Vagina (tissue), 2 donors: ENCODE data around the gene CADM4. TPM values are rescaled to one million over a fixed set of nuclear protein-coding genes. Genes with fewer than 3 reads are reported as not detected.
A peak's percentile ranks its signal among the peaks of the same experiment; 100 is the strongest.
"Not testable (repeated sequence)": the region's sequence is repeated elsewhere in the genome, so short reads cannot be mapped to it uniquely, and the experiment has no call there.

ENCODE experiments used
- DNase-seq, 2 donors: peaks; one replicate each; pipeline ENCODE4 v3.0.0-alpha.2; 2017; ENCODE audit errors: extremely low spot score in 2 of 2
- H3K27ac ChIP-seq: fragments of 200-600 bp; sonication (generic); one replicate; pipeline ENCODE4 v1.5.1; 2019
- H3K27me3 ChIP-seq: fragments of 200-600 bp; sonication (generic); one replicate; pipeline ENCODE4 v1.5.1; 2019
- H3K36me3 ChIP-seq, 2 donors: fragments of 200-600 bp; sonication (generic); one replicate each; pipeline ENCODE4 v1.5.1; 2017 to 2019
- H3K4me1 ChIP-seq: fragments of 200-600 bp; sonication (generic); one replicate; pipeline ENCODE4 v1.5.1; 2019
- H3K4me3 ChIP-seq, 2 donors: fragments of 200-600 bp; sonication (generic); 1 replicate in 1 of 2; 2 replicates in 1 of 2; pipeline ENCODE4 v1.5.1; 2016 to 2019
- H3K9me3 ChIP-seq: fragments of 200-600 bp; sonication (generic); one replicate; pipeline ENCODE4 v1.5.1; 2019
- CTCF ChIP-seq, 3 experiments: fragments of 450-650 bp in 2 of 3; fragments of 200-600 bp in 1 of 3; sonication (generic) in 1 of 3; IDR thresholded peaks; one replicate each; pipeline ENCODE4 v1.5.1; 2017 to 2019; ENCODE audit warnings: antibody characterized with exemption in 3 of 3, mild to moderate bottlenecking in 2 of 3, moderate library complexity in 2 of 3
- POLR2A ChIP-seq, 2 donors: fragments of 450-650 bp; IDR thresholded peaks; one replicate each; pipeline ENCODE4 v1.6.1; 2017; ENCODE audit warnings: antibody characterized with exemption in 2 of 2, mild to moderate bottlenecking in 2 of 2, moderate library complexity in 2 of 2
- POLR2AphosphoS5 ChIP-seq, 2 donors: sonication (generic); formaldehyde crosslinking; IDR thresholded peaks; one replicate each; pipeline ENCODE4 v1.9.0; 2017; ENCODE audit warnings: antibody characterized with exemption in 2 of 2, mild to moderate bottlenecking in 2 of 2, low read depth in 1 of 2; ENCODE audit not compliant: insufficient read depth in 1 of 2
- intact Hi-C: fragments of 100-400 bp; cut with DNase I; formaldehyde crosslinking; loops from one replicate; pipeline ENCODE4 v1.15.1; 2023
- total RNA-seq: library from RNA; depleted of rRNA; stranded (reverse); fragments of >200 nt; gene quantifications from one replicate; pipeline ENCODE4 v1.2.3, GENCODE V29; 2016

The CADM4 gene
- total RNA-seq, 1 donor from 2014 or later: 4.7 TPM

- Histone ChIP-seq H3K4me1 (no peaks in the 10 kb centered on the region), H3K27ac (no peak overlapping the region), H3K36me3 (peaks cover 0 to 31% of the 10 kb centered on the region in 2 donors), H3K4me3 (no peak overlapping the region), H3K9me3 (no peaks in the 10 kb centered on the region), H3K27me3 (no peaks in the 10 kb centered on the region)
- TF ChIP-seq POLR2A (IDR thresholded peaks at IDR 0.05): no peak
- TF ChIP-seq POLR2AphosphoS5 (IDR thresholded peaks at IDR 0.05; ENCODE audit: insufficient read depth in 1 of 2, low read depth in 1 of 2): no peak
- TF ChIP-seq CTCF (IDR thresholded peaks at IDR 0.05): no peak
- intact Hi-C loops: loop anchor here (10.0 kb wide), 1 partner anchor 88 kb away; no protein-coding TSS in a partner anchor
- no peak for DNase-seq
These were observed 12.9 kb upstream of the CADM4 start for GRCh38 chr19:43652546-43652874.

DNA sequence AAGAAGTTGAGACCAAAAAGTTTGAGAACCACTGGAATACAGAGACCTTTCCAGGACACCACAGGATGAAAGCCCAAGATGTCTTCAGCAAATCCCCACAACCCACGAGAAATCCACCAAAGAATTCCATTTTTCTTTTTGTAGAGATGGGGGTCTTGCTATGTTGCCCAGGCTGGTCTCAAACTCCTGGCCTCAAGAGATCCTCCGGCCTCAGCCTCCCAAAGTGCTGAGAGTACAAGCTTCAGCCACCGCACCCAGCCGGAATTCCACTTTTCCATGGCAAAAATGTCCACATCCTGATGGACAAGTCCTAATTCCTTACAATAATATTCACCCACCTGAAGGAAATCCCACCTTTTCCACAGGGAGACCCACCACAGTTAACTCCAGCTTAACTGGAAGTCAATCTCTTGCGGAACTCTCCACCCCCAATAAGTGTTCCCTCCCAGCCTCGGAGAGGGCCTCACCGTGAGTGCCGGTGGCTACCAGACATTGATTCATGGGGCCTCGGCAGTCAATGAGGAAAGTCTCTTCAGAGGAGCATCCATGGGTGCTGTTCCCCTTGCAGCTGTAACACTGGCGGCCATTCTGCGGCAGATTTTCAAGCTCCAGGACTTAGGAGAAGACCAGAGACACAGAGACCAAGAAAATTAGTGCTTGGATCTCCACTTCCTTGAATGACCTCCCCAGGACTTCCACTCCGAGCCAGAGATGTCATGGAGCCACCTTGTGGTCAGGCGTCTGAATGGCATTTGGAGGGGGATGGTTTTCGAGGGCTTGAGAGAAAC lies 12.3 kb upstream of the CADM4 start:
- H3K27me3 ChIP-seq: no peaks in the 10 kb centered on the region

DNA sequence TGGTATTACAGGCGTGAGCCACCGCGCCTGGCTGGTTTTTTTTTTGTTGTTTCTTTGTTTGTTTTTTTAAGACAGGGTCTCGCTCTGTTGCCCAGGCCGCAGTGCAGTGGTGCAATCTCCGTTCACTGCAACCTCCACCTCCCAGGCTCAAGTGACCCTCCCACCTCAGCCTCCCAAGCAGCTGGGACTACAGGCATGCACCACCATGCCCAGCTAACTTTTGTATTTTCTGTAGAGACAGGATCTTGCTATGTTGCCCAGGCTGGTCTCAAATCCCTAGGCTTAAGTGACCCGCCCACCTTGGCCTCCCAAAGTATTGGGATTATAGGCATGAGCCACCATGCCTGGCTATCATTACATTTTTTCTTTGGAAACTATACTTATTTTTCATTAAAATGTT lies 10.6 kb upstream of the CADM4 start:
- H3K4me1 ChIP-seq, DNase-seq, H3K27me3 ChIP-seq, H3K4me3 ChIP-seq, H3K27ac ChIP-seq, H3K9me3 ChIP-seq: not testable (repeated sequence)
- intact Hi-C loops: loop anchor here (10.0 kb wide), 1 partner anchor 85 kb away; no protein-coding TSS in a partner anchor
- H3K36me3 ChIP-seq: peaks cover 0 to 23% of the 10 kb centered on the region in 2 donors

More for the DNA sequence above, 12.3 kb upstream of the CADM4 start:
- Histone ChIP-seq H3K4me3 (no peak overlapping the region), H3K36me3 (peaks cover 0 to 31% of the 10 kb centered on the region in 2 donors), H3K9me3 (no peaks in the 10 kb centered on the region), H3K4me1 (no peaks in the 10 kb centered on the region), H3K27ac (no peak overlapping the region)
- no peak for TF ChIP-seq POLR2A (IDR thresholded peaks at IDR 0.05)
- TF ChIP-seq CTCF (IDR thresholded peaks at IDR 0.05): peak; percentile 40 to 56 (median 53)
- DNase-seq: no peak
- intact Hi-C loops: loop anchor here (10.0 kb wide), 1 partner anchor 87 kb away; no protein-coding TSS in a partner anchor

DNA sequence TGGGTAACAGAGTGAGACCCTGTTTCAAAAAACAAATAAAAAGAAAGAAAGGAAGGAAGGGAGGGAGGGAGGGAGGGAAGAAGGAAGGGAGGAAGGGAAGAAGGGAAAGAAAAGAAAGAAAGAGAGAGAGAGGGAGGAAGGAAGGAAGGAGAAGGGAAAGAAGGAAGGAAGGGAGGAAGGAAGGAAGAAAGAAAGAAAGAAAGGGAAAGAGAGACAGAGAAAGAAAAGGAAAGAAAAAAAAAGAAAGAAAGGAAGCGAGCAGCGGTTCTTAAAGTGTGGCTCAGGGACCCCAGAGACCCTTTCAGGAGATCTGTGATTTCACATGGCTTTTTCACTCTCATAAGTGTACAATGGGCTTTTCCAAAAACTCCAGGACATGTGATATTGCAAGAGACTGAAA lies 9.9 kb upstream of the CADM4 start:
- no peak for DNase-seq
- TF ChIP-seq POLR2AphosphoS5 (IDR thresholded peaks at IDR 0.05; ENCODE audit: insufficient read depth in 1 of 2, low read depth in 1 of 2): no peak
- no peak for TF ChIP-seq POLR2A (IDR thresholded peaks at IDR 0.05)
- no peak for TF ChIP-seq CTCF (IDR thresholded peaks at IDR 0.05)
- Histone ChIP-seq H3K4me1 (no peaks in the 10 kb centered on the region), H3K36me3 (peaks cover 0 to 17% of the 10 kb centered on the region in 2 donors), H3K9me3 (no peaks in the 10 kb centered on the region), H3K27ac (no peak overlapping the region), H3K4me3 (no peak overlapping the region), H3K27me3 (no peaks in the 10 kb centered on the region)
- intact Hi-C loops: no loop called here

- intact Hi-C loops: no loop called here
- TF ChIP-seq CTCF (IDR thresholded peaks at IDR 0.05) (no peak), POLR2A (IDR thresholded peaks at IDR 0.05) (no peak), POLR2AphosphoS5 (IDR thresholded peaks at IDR 0.05; ENCODE audit: insufficient read depth in 1 of 2, low read depth in 1 of 2) (no peak)
- no peaks in the 10 kb centered on the region for H3K27me3 ChIP-seq
- H3K27ac ChIP-seq: no peak overlapping the region
- no peak for DNase-seq
- no peak overlapping the region for H3K4me3 ChIP-seq
- H3K36me3 ChIP-seq: peaks cover 0 to 12% of the 10 kb centered on the region in 2 donors
- no peaks in the 10 kb centered on the region for H3K9me3 ChIP-seq
- H3K4me1 ChIP-seq: no peaks in the 10 kb centered on the region
These were observed 9.0 kb upstream of the CADM4 start for GRCh38 chr19:43648633-43649032.
